ENCODE data around the gene MEGF11. TPM values are rescaled to one million over a fixed set of nuclear protein-coding genes. Genes with fewer than 3 reads are reported as not detected.

The MEGF11 gene
- total RNA-seq, 1 experiment from 2014 or later, result 0.34 TPM

GRCh38 chr15:66144978-66145725, 108.4 kb downstream of the MEGF11 start:
- no peak for DNase-seq (ENCODE audit: low read depth)

GRCh38 chr15:66142285-66142684, 111.3 kb downstream of the MEGF11 start:
- DNase-seq (ENCODE audit: low read depth), result no peak

GRCh38 chr15:66139591-66140207, 113.9 kb downstream of the MEGF11 start:
- DNase-seq (ENCODE audit: low read depth), result no peak

- DNase-seq (ENCODE audit: low read depth), result no peak
Observed at GRCh38 chr15:66138892-66139590, 114.5 kb downstream of the MEGF11 start.

- DNase-seq (ENCODE audit: low read depth), result no peak
Observed at GRCh38 chr15:66138096-66138783, 115.3 kb downstream of the MEGF11 start.

- no peak for DNase-seq (ENCODE audit: low read depth)
Observed at GRCh38 chr15:66136948-66137347, 116.6 kb downstream of the MEGF11 start.

GRCh38 chr15:66135664-66136063, 117.9 kb downstream of the MEGF11 start:
- no peak for DNase-seq (ENCODE audit: low read depth)

GRCh38 chr15:66134284-66134683, 119.3 kb downstream of the MEGF11 start:
- DNase-seq (ENCODE audit: low read depth), result no peak

- DNase-seq (ENCODE audit: low read depth), result no peak
Observed at GRCh38 chr15:66133247-66133885, 120.2 kb downstream of the MEGF11 start.

GRCh38 chr15:66132251-66132816, 121.2 kb downstream of the MEGF11 start:
- DNase-seq (ENCODE audit: low read depth), result no peak

- DNase-seq (ENCODE audit: low read depth), result no peak
Observed at GRCh38 chr15:66131831-66132230, 121.7 kb downstream of the MEGF11 start.

- no peak for DNase-seq (ENCODE audit: low read depth)
Observed at GRCh38 chr15:66131200-66131599, 122.3 kb downstream of the MEGF11 start.

- DNase-seq (ENCODE audit: low read depth), result no peak
Observed at GRCh38 chr15:66130496-66131034, 123.0 kb downstream of the MEGF11 start.

- no peak for DNase-seq (ENCODE audit: low read depth)
Observed at GRCh38 chr15:66129586-66129985, 124.0 kb downstream of the MEGF11 start.

GRCh38 chr15:66128116-66128680, 125.4 kb downstream of the MEGF11 start:
- DNase-seq (ENCODE audit: low read depth), result no peak

- DNase-seq (ENCODE audit: low read depth), result no peak
Observed at GRCh38 chr15:66126456-66126855, 127.1 kb downstream of the MEGF11 start.

- DNase-seq (ENCODE audit: low read depth), result no peak
Observed at GRCh38 chr15:66126031-66126441, 127.5 kb downstream of the MEGF11 start.

GRCh38 chr15:66124651-66125050, 128.9 kb downstream of the MEGF11 start:
- DNase-seq (ENCODE audit: low read depth), result no peak

GRCh38 chr15:66123799-66124198, 129.8 kb downstream of the MEGF11 start:
- no peak for DNase-seq (ENCODE audit: low read depth)

- no peak for DNase-seq (ENCODE audit: low read depth)
Observed at GRCh38 chr15:66120422-66120821, 133.1 kb downstream of the MEGF11 start.

- DNase-seq (ENCODE audit: low read depth), result no peak
Observed at GRCh38 chr15:66117841-66118240, 135.7 kb downstream of the MEGF11 start.
